NCI-H345 treated with DMSO at 0.1 percent for 48 hours (cell line): ENCODE data around the gene P3R3URF.
A peak's percentile ranks its signal among the peaks of the same experiment; 100 is the strongest.

ENCODE experiments used
- DNase-seq: peaks from one replicate; lab custom pipeline; 2025; ENCODE audit not compliant: unreplicated experiment; lab: John Stamatoyannopoulos, UW

Gene P3R3URF

GRCh38 chr1:46134660-46135331 lies 41.5 kb downstream of the P3R3URF start:
- DNase-seq = peak; percentile 80

- DNase-seq = peak; percentile 18
Observed at GRCh38 chr1:46133781-46134350, 42.4 kb downstream of the P3R3URF start.

- DNase-seq = no peak
Observed at GRCh38 chr1:46133181-46133658, 43.1 kb downstream of the P3R3URF start.

GRCh38 chr1:46132529-46133180 lies 43.6 kb downstream of the P3R3URF start, which contains the start of gene PIK3R3:
TSS of gene PIK3R3 (minus strand) at chr1:46132629. CDS start at chr1:46131952, 677 bp downstream.
- DNase-seq = peak; percentile 97

- DNase-seq = peak; percentile 59
Observed at GRCh38 chr1:46131712-46132528, 44.4 kb downstream of the P3R3URF start.

- DNase-seq = peak; percentile 20
Observed at GRCh38 chr1:46131093-46131492, 45.2 kb downstream of the P3R3URF start.

- DNase-seq = no peak
Observed at GRCh38 chr1:46130606-46131005, 45.7 kb downstream of the P3R3URF start.

GRCh38 chr1:46130121-46130520 lies 46.2 kb downstream of the P3R3URF start:
- no peak for DNase-seq

- DNase-seq = no peak
Observed at GRCh38 chr1:46128344-46128743, 47.9 kb downstream of the P3R3URF start.
